ENCODE results near the gene RNF220.

GRCh38 chr1:44513111-44513510 is 108.1 kb downstream of the RNF220 start:
- TF ChIP-seq EP300 (IDR thresholded peaks at IDR 0.05) (no peak), CTCF (IDR thresholded peaks at IDR 0.05) (no peak), POLR2AphosphoS5 (IDR thresholded peaks at IDR 0.05) (no peak)
